Stimulated activated CD4-positive, alpha-beta T cell treated with anti-CD3 and anti-CD28 coated beads, Interleukin-12 subunit alpha, Interleukin-12 subunit beta, amount 100 ng/mL, for 48 hours (primary cell): ENCODE data around the gene P2RX2.

ENCODE experiments used
- DNase-seq, 3 donors: peaks; one replicate each; pipeline ENCODE4 v3.0.0-alpha.2; 2020; ENCODE audit warnings: low read depth in 2 of 3, low spot score in 1 of 3

Gene P2RX2

DNA sequence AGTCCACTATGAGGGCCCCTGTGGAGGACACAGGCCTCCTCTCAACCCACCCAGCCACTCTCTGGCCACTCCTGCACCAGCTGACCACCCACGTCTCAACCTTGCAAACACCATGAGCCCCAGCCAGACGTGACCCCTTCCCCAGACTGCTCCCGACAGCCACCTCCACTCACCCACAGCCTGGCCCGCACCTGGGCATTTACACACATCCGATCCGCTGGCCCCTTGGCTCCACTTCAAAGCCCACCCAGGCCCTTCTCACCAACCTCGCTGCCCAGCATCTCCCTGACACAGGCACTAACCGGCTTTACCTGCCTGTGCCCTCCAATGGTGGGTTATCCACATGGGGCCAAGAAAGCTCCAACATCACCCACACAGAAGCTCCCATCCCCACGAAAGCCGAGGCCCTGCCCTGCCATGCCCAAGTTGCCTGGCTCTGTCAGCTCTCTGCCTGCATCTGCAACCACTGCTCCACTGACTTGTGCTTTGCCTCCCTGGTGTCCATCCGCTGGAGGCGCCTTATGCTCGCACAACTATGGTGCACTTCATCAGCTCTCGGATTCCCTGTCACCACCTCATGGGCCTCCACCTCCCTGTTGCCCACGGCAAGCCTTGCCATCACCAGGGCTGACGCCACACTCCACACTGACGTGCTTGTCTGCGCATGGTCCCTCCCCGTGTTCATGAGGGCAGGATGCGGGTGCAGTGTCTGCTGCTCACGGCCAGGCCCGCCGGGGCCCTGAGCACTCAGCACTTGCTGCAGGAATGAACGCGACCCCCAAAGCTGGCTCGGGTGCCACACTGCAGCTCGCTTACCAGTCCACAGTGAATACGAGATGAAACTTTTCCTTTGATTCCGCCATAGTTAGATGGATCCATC lies 16.7 kb downstream of the P2RX2 start:
- DNase-seq: no peak

DNA sequence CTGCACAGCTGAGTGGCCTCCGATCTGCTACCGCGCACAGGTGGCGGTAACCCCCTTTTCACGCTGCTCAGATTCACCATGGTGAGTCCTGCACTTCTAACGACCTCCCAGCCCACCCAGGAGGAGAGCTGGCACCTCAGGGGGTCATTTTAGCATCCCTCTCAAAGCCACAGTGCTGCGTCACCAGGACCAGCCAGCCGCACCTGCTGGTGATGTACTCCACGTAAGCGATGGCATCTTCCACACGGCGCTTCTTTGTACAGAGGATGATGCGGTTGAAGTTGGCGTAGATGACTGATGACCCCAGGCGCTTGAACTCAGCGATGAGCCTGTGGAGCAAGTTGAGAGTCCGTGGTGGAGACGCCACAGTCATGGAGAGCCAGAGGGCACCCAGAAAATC lies 19.2 kb downstream of the P2RX2 start:
- no peak for DNase-seq

DNA sequence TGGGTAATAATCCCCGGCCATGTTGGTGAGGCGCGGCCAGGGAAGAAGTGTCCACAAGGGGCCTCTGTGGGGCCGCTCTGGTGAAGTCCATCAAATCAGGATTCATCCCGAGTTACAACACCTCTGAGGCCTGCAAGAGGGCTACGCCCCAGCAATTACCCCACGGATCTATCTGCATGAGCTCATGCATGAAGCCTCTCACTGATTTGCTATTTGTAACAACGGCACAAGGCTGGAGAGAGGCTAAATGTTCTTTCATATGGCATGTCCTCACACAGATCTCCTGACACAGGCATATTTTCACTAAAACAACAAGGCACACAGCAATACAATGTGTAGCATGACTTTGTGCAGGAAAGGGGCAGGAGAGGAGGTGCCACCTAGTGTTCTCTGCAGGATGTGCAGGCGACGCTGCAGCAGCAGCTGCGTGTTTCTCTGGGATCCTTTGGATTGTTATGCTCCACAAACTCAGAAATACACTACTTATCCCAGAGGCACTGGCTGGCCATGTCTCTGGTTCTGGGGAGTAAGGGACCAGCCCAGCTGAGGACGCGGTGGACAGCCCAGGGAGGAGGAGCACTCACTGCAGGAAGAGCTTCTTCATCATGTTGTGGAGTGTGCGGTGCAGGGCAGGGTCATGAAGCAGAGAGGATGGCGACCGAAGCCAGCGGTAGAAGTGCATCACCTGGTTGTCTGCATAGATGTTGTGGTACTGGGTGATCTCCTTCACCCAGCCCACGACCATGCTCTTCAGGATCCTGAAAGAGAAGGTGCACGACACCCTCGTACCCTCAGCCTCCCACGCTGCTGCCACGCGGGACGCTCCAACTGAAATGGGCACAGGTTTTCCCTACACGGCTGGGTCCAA lies 20.2 kb downstream of the P2RX2 start:
- no peak for DNase-seq

DNA sequence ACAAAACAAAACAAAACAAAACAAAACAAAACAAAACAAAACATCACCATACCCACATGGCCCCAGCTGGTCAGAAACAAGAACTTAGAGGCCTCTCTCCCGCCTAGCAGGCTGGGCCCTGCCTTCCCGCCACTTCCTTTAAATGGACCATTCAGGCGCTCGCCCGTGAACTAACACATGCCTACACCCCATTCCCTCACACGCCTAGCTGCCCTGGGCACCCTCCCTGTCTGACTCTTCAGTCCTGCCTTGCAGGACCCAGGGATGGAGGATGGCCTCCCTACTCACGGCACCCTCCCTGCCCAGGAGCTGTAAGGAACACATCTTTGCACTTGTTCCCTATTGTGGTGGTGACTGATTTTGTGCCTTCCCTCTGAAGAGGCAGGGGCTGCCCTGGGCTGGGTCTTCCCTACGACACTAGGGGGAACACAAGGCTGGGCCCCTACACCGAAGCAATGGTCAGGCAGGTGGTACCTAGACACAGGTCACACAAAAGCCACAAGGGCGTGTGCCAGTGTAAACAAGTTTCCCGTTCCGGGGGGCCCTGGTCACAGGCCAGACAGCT lies 21.5 kb downstream of the P2RX2 start:
- no peak for DNase-seq

DNA sequence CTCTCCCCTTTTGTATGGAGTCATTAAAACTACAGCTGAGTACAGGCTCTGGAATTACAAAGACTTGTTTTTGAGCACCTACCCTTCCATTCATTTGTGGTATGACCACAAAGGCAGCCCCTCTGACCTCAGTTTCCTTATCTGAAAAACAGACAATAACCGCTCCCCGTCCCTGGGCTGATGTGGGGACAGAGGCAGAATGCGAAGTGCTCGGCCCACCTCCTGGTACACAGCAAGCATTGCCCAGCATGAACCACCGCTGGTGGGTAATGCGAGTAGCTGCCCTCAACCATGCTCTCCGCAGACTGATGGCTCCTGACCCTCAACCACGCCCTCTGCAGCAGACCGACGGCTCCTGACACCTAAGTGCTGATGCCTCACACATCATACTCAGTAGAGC lies 22.4 kb downstream of the P2RX2 start:
- DNase-seq: no peak

DNA sequence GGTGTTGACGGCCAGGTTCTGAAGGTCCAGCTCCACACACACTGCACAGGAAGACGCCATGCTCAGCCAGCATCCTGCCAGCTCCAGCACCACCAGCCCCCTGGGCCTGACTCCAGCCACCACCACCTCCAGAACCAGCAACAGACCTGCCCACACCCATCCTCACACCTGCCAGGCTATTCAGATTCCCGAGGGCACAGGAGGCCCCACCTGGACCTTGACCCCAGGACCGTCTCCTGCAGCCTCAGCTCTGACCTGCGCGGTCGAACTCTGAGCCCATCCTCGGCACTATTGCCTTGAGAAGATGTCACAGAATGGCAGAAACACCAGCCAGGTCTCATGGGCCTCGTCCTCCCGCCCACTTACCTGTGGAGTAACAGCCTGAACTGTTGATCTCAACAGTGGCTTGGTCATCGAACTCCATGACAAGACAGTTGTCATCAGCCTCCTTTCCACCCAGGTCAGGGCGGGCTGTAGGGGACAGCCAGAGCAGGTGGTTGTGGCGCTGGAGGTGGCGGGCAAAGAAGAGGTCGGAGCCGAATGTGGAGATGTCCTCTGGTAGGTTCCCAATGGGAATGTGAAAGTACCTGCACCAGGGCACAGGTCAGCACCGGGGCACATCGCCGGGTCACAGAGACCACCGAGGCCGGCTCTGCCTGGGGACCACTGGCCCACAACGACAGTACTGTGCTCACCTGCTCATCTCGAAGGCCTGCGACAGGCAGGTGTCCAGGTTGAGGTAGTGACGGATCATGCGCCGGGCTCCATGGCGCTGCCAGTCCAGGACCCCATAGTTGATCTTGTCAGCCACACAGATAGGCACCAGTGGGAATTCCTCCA lies 23.5 kb downstream of the P2RX2 start:
- no peak for DNase-seq

- DNase-seq: no peak
These were observed 24.6 kb downstream of the P2RX2 start for GRCh38 chr12:132642846-132643835.

DNA sequence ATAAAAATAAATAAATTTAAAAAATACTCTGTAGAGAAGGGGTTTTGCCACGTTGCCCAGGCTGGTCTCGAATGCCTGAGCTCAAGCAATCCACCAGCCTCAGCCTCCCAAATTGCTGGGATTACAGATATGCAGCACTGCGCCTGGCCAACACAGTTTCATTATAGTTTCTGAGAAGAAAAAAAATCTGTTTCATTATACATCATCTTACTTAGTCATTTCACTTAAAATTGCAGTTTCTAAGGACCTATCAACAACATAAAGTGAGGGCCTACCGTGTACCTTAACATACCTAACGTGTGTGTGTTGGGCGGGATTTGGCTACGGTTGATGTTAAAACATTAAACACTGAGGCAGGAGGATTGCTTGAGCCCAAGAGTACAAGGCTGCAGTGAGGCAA lies 28.3 kb downstream of the P2RX2 start:
- no peak for DNase-seq

GRCh38 chr12:132647858-132648257 lies 29.3 kb downstream of the P2RX2 start:
- DNase-seq: no peak

DNA sequence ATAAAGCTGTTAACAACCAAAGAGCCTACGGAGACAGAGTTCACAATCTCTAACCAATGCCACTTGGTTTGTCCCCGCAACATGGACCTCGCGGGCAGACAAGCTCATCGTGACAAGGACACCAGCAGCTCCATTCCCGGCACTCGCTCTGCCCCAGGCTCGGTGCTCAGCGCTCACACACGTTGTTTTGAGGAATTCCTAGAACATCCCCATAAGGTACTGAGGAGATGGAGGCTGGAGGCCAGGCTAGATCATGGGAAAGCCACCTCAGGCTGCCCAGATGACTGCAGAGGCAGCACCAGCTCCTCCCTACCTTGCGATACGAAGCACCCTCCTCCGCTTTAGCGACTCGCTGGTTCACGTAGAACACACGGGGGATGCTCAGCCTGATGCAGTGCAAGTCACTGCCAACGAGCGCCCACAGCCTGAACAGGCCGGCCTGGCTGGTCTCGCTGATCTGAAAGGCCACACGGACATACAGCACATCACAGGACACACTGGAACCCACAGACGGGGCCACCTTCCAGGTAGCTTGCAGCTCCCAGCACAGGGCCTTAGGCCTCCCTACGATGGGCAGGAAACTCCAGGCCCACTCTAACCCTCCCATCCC lies 30.1 kb downstream of the P2RX2 start:
- DNase-seq: no peak

GRCh38 chr12:132649226-132649945 lies 30.8 kb downstream of the P2RX2 start:
- DNase-seq: no peak

- DNase-seq: no peak
These were observed 33.0 kb downstream of the P2RX2 start for GRCh38 chr12:132651444-132652100.

DNA sequence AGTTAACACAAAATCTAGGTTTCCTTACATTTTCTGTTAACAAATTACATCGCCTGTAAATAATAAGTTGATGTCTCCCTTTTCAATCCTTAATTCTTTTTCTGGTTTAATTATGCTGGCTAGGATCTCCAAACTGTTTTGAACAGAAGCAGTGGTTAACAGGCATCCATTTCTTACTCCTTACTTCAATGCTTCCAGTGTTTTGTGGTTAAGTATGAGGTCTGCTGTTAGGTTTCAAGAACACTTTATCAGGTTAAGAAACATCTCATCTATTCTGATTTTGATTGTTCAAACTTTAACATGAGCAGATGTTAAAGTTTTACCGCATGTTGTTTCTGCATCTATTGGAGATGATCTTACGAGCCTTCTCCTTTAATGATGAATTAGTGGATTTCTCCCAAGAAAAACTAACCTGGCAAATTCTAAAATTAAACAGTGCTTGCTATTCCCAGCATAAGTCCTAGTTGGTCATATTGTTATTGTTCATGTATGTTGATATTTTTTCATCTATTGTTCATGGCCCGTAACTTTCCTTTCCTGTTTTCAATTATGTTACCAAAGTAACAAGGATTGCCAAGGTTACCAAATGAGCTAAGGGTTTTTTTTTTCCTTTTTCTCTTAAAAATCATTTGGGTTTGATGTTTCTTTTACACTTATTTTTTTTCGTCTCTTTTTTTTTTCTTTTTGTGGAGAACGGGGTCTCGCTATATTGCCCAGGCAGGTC lies 35.2 kb downstream of the P2RX2 start:
- DNase-seq: no peak

DNA sequence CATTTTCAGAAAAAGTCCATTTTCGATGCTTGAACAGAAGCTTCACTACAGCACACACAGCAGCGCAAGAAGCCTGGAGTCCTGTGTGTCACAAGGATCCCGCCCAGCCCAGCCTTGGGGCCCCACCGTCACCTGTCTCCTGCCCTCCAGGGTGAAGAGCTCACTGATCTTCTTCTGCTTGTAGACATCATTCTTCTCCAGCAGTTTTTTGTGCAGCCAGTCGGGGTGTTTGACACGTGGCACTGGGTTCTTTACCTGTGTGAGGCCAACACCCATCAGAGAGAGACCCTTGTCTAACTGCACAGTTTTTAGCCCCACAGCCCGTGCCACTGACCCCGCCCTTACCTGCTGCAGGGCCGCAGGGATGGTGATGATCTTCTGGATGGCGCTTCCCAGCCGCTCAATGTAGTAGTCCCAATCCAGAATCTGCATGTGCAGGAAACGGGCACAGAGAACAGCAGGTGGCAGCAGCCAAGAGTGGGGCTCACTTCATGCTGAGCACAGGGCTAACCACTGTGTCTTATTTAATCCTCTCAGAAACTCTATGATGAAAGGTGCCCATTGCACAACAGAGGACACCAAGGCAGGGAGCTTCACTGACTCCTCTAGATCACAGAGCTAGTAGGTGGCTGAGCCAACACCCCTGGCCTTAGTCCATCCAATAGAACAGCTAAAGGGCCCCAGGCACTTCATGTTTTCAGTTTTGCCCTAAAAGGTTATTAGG lies 38.6 kb downstream of the P2RX2 start:
- no peak for DNase-seq

GRCh38 chr12:132658149-132658894 lies 39.7 kb downstream of the P2RX2 start:
- no peak for DNase-seq

DNA sequence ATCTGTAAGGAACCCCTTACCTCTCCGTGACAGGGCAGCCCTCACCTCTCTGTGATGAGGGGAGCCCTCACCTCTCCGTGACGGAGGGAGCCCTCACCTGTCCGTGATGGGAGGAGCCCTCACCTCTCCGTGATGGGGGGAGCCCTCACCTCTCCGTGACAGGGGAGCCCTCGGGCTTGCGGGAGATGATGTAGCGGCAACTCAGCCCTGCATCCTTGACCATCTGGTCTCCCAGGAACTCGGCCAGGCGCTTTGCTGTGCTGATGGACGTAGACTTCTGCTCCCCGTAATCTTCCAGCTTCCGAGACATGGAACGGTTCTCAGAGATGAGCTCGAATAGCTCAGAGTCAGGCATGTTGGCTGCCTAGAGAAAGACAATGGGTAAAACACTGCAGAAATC lies 40.6 kb downstream of the P2RX2 start:
- DNase-seq: no peak
